Measurements from ENCODE around the gene KIF3C.

The KIF3C gene

DNA sequence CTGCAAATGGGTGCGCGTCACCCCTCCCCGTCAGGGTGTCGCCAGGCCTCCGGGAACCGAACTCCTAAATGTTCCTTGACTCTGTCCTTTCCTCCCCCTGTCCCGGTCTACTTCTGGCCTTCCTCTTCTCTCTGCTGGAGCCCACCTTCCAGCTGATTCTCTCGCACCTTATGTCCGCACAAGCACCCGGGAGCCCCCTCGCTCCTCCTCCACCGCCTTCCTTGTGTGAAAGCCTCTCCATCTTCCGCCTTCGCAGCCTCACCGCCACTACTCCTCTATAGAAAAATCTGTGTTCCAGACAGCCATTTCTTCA lies 627 bp upstream of the KIF3C start:
- in situ Hi-C loops (cut with HindIII; ENCODE audit: low pct_ligation_motif_present, low sequenced_read_pairs) = loop anchor here (25.0 kb wide), 1 partner anchor 154 kb away; no protein-coding TSS in a partner anchor
- Histone ChIP-seq H3K4me3 (ENCODE audit: low read depth, low read length) (peak overlapping the region; percentile 79), H3K27me3 (replicated peaks) (no peaks in the 10 kb centered on the region), H3K27ac (no peak overlapping the region), H3K36me3 (replicated peaks) (no peaks in the 10 kb centered on the region)
- TF ChIP-seq, protein P1, sequence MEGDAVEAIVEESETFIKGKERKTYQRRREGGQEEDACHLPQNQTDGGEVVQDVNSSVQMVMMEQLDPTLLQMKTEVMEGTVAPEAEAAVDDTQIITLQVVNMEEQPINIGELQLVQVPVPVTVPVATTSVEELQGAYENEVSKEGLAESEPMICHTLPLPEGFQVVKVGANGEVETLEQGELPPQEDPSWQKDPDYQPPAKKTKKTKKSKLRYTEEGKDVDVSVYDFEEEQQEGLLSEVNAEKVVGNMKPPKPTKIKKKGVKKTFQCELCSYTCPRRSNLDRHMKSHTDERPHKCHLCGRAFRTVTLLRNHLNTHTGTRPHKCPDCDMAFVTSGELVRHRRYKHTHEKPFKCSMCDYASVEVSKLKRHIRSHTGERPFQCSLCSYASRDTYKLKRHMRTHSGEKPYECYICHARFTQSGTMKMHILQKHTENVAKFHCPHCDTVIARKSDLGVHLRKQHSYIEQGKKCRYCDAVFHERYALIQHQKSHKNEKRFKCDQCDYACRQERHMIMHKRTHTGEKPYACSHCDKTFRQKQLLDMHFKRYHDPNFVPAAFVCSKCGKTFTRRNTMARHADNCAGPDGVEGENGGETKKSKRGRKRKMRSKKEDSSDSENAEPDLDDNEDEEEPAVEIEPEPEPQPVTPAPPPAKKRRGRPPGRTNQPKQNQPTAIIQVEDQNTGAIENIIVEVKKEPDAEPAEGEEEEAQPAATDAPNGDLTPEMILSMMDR (IDR thresholded peaks at IDR 0.05; ENCODE audit: low read depth, low read length, missing control alignments) = no peak
- DNase-seq = no peak

DNA sequence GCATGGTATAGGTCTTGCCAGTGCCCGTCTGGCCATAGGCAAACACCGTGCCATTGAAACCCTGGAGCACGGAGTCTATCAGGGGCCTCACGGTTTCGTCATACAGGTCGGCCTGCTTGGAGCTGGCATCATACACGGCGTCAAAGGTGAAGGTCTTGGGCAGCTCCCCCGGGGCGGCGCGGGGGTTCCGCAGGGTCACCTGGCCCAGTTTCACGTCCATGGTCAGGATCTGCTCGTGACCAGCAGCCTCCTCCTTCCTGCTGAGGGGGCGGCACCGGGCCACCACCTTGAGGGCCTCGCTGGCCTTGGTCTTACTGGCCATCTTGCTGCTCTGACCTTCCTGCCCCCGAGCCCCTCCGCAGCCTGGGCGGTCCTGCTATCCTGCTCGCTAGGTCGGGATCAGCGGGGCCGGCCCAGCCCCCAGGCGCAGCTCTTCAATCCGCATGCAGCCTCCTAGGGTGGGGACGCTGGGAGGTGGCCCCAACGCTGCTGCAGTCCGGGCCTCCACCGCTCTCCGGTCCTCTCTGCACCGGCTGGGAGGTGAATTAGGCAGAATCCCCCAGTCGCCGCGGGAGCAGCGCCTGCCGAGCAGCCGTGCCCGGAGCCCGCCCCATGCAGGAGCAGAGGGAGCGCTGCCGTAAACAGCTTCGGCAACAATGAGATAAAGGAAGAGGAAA lies 563 bp downstream of the KIF3C start:
- peak overlapping the region; percentile 79 for H3K4me3 ChIP-seq (ENCODE audit: low read depth, low read length)
- H3K27me3 ChIP-seq (replicated peaks) = no peaks in the 10 kb centered on the region
- TF ChIP-seq, protein P1 (IDR thresholded peaks at IDR 0.05; ENCODE audit: low read depth, low read length, missing control alignments) = no peak
- H3K27ac ChIP-seq = peak overlapping the region; percentile 43
- no peak for DNase-seq
- in situ Hi-C loops (cut with HindIII; ENCODE audit: low pct_ligation_motif_present, low sequenced_read_pairs) = loop anchor here (25.0 kb wide), 1 partner anchor 156 kb away; no protein-coding TSS in a partner anchor
- H3K36me3 ChIP-seq (replicated peaks) = no peaks in the 10 kb centered on the region

DNA sequence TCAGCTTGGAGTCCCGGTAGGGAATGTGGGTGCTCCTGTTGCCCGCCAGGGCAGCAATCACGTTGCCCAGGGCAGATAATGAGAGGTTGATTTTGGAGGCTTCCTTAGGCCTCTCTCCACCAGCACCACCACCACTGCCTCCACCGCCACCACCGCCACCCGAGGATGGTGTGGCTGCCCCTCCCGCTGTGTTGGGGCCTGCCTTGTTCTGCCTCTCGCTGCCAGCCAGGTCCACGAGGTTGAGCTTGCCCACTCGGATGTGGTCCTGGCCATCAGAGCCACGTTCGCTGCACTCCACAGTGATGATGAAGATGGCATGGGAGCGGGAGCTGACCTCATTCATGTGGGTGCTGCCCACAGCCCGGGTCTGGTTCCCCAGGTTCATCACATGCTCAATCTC lies 1.3 kb downstream of the KIF3C start:
- no peak for DNase-seq
- H3K27me3 ChIP-seq (replicated peaks) = no peaks in the 10 kb centered on the region
- in situ Hi-C loops (cut with HindIII; ENCODE audit: low pct_ligation_motif_present, low sequenced_read_pairs) = loop anchor here (25.0 kb wide), 1 partner anchor 156 kb away; no protein-coding TSS in a partner anchor
- H3K27ac ChIP-seq = no peak overlapping the region
- TF ChIP-seq, protein P1 (IDR thresholded peaks at IDR 0.05; ENCODE audit: low read depth, low read length, missing control alignments) = no peak
- no peak overlapping the region for H3K4me3 ChIP-seq (ENCODE audit: low read depth, low read length)
- peaks cover 1% of the 10 kb centered on the region for H3K36me3 ChIP-seq (replicated peaks)

DNA sequence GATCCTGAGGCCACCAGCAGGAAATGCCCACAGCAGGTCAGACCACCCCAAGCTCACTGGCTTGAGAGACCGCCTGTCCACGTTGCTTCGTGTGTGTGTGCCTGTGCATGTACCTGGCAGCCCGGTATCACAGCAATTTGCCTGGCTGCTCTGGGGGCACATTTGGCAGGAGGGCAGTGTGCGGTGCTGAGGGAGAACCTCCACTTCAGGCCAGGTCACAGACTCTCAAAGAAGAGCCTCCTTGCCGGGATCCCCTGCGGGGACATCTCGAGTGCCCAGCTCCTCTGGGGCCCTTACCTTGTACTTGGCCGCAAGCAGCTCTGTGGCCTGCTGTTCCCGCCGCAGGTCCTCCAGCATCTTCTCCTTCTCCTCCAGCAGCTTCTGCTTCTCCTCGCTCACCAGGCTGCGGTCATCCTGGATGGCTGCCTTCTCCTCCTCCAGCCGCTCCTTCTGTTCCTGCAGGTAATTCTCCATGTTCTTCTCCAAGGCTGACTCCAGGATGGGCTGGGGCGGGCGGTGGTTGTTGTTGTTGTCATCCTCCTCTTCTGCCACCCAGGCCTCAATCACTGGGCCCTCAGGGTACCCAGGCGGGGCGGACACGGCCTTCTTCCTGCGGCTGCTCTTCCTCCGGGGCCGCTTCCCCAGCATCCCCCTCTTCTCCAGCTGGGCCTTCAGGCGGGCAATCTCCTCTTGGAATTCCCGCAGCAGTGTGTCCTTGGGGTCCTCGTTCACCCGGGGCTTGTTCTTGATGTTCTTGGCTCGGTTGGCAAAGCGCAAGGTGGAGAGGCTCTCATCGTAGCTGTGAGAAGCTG lies 2.0 kb downstream of the KIF3C start:
- in situ Hi-C loops (cut with HindIII; ENCODE audit: low pct_ligation_motif_present, low sequenced_read_pairs) = loop anchor here (25.0 kb wide), 1 partner anchor 157 kb away; no protein-coding TSS in a partner anchor
- H3K27ac ChIP-seq = no peak overlapping the region
- TF ChIP-seq, protein P1 (IDR thresholded peaks at IDR 0.05; ENCODE audit: low read depth, low read length, missing control alignments) = no peak
- no peak for DNase-seq
- H3K4me3 ChIP-seq (ENCODE audit: low read depth, low read length) = no peak overlapping the region
- H3K27me3 ChIP-seq (replicated peaks) = no peaks in the 10 kb centered on the region
- peaks cover 2% of the 10 kb centered on the region for H3K36me3 ChIP-seq (replicated peaks)

DNA sequence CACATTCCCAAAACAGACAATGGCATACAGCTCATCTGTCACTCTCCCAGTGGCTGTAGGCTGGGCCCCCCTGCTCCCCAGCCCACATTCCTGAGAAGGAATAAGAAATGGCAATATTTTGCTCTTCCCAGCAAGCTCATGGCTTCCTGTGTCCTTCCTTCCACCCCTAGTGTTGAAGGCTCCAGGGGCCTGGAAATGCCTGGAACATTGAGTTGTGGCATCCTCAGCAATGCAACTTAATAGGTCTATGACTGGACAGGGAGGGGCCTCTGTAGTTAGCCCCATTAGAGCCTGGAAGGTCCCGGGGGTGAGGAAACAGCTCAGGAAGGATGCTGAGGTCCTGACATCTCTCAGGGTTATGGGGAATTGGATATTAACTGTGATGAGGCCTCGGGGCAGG lies 3.3 kb downstream of the KIF3C start:
- H3K36me3 ChIP-seq (replicated peaks) = peaks cover 2% of the 10 kb centered on the region
- H3K4me3 ChIP-seq (ENCODE audit: low read depth, low read length) = no peak overlapping the region
- DNase-seq = no peak
- no peaks in the 10 kb centered on the region for H3K27me3 ChIP-seq (replicated peaks)
- in situ Hi-C loops (cut with HindIII; ENCODE audit: low pct_ligation_motif_present, low sequenced_read_pairs) = loop anchor here (25.0 kb wide), 1 partner anchor 158 kb away; no protein-coding TSS in a partner anchor
- TF ChIP-seq, protein P1 (IDR thresholded peaks at IDR 0.05; ENCODE audit: low read depth, low read length, missing control alignments) = no peak
- no peak overlapping the region for H3K27ac ChIP-seq

All from brain microvascular endothelial cell (primary cell).